Heart left ventricle (tissue), 16 donors: Measurements from ENCODE around the gene DMD. TPM values are rescaled to one million over a fixed set of nuclear protein-coding genes. Genes with fewer than 3 reads are reported as not detected.

Experiments
- ATAC-seq, 4 donors: fragments of 200-7000 bp; cut with Tn5 transposase; one replicate each; pipeline ENCODE4 v1.9.1; 2020 to 2022; ENCODE audit warnings: moderate library complexity in 4 of 4, mild to moderate bottlenecking in 3 of 4, moderate number of reproducible peaks in 1 of 4
- DNase-seq, 5 donors: peaks; one replicate each; pipeline ENCODE4 v3.0.0-alpha.2; 2020
- H3K27ac ChIP-seq, 12 donors: fragments of 200-600 bp; sonication (generic) in 4 of 12; one replicate each; pipeline versions ENCODE4 v1.5.0 to v1.8.0; 2016 to 2022; ENCODE audit warnings: mild to moderate bottlenecking in 2 of 12
- H3K27me3 ChIP-seq, 9 donors: fragments of 200-600 bp; sonication (generic) in 2 of 9; one replicate each; pipeline versions ENCODE4 v1.5.1 to v1.8.0; 2016 to 2022; ENCODE audit warnings: mild to moderate bottlenecking in 3 of 9
- H3K36me3 ChIP-seq, 9 donors: fragments of 200-600 bp; sonication (generic) in 2 of 9; one replicate each; pipeline versions ENCODE4 v1.5.0 to v1.8.0; 2018 to 2022; ENCODE audit warnings: mild to moderate bottlenecking in 2 of 9
- H3K4me1 ChIP-seq, 12 donors: fragments of 200-600 bp; sonication (generic) in 4 of 12; one replicate each; pipeline versions ENCODE4 v1.5.0 to v1.8.0; 2016 to 2022; ENCODE audit warnings: mild to moderate bottlenecking in 3 of 12
- H3K4me3 ChIP-seq, 12 donors: fragments of 200-600 bp; sonication (generic) in 4 of 12; one replicate each; pipeline versions ENCODE4 v1.5.0 to v1.8.0; 2017 to 2022; ENCODE audit warnings: mild to moderate bottlenecking in 9 of 12, moderate library complexity in 4 of 12
- H3K9me3 ChIP-seq, 12 donors: fragments of 200-600 bp; sonication (generic) in 4 of 12; one replicate each; pipeline versions ENCODE4 v1.5.0 to v1.8.0; 2016 to 2022; ENCODE audit warnings: mild to moderate bottlenecking in 1 of 12
- CTCF ChIP-seq, 12 donors: fragments of 200-600 bp; sonication (generic) in 4 of 12; IDR thresholded peaks; one replicate each; pipeline versions ENCODE4 v1.5.0 to v1.8.0; 2018 to 2022; ENCODE audit warnings: antibody characterized with exemption in 12 of 12, mild to moderate bottlenecking in 5 of 12
- POLR2A ChIP-seq, 2 donors: fragments of 450-650 bp; IDR thresholded peaks; one replicate each; pipeline ENCODE4 v1.6.1; 2017; ENCODE audit warnings: antibody characterized with exemption in 2 of 2, mild to moderate bottlenecking in 2 of 2, moderate library complexity in 2 of 2
- WGBS, 4 donors: extraction: QIAGEN DNeasy Blood & Tissue Kit in 2 of 4; methylation state at CpG; one replicate each; pipeline versions ENCODE4 v1.1.5 to v1.1.7; 2013 to 2018; 5-methylcytosine and 5-hydroxymethylcytosine counted together
- intact Hi-C, 10 donors: fragments of 100-400 bp; cut with DNase I; formaldehyde crosslinking; loops; one replicate each; pipeline versions ENCODE4 v1.11.1 to v1.14.2; 2022
- polyA plus RNA-seq, 2 donors: library from polyadenylated mRNA; stranded (reverse); fragments of 200-250 nt; gene quantifications; one replicate each; pipeline ENCODE4 v1.2.3, GENCODE V29; 2013
- total RNA-seq, 9 donors: library from RNA; depleted of rRNA in 2 of 9; stranded (reverse); fragments of >200 nt in 2 of 9; fragmentation: NEBNext Ultra II Directional in 3 of 9; extraction: Animal tissue kit (Norgen Biotek cat#: 25700) in 3 of 9; gene quantifications; one replicate each; pipeline versions ENCODE4 v1.1.0 to v1.2.4, GENCODE V29; 2016 to 2023
- donor health status: ischemic (EF 13 %, LVEDD 7.1; RV severe dilation, severe dysfunction).
- donor health status: healthy with polysubstance abuse.
- donor health status: DM: no; HTN: yes; CAD: no.
- donor health status: DM: no; HTN: no; CAD: no.
- donor health status: ischemic (EF 25% LVEDD 6.9; RV normal size, moderate dysfunction).
- donor health status: ischemic (EF 25% LVEDD 5.7; RV mildly dilated, moderate dysfunction).
- donor health status: healthy.
- donor health status: DM: yes; HTN: yes; CAD: no.
- donor health status: ischemic (EF 35%, LVEDD 5.7; RV mildly dilated, moderate dysfunction).
- donor health status: nonischemic (EF 11% LVEDD 7.7; RV severe dilation, severe dysfunction).
- donor health status: DM: yes; HTN: yes; CAD: no.
- donor health status: PGD.
- donor health status: ischemic (EF 29% LVEDD 5.4; RV normal size, mild dysfunction).
- donor health status: nonischemic (EF 23%, LVEDD 6.1; RV moderate dilation, normal function).

The DMD gene
- total and polyA plus RNA-seq, 11 donors = 34.7 to 236 (median 162) TPM

- 63 to 67% (median 65%) methylated on average over 7 of the region's 7 CpGs for WGBS, 4 donors
- H3K4me1 ChIP-seq = no peaks in the 10 kb centered on the region
- no peak for ATAC-seq
- H3K36me3 ChIP-seq = no peaks in the 10 kb centered on the region
- no peak overlapping the region for H3K4me3 ChIP-seq
- no peaks in the 10 kb centered on the region for H3K27me3 ChIP-seq
- DNase-seq = peak in 1 of 5 donors; percentile 56
- H3K9me3 ChIP-seq = no peaks in the 10 kb centered on the region
- H3K27ac ChIP-seq = no peak overlapping the region
- intact Hi-C loops = loop anchor here in 1 of 10 donors (10.0 kb wide), 1 partner anchor 209 kb away; no protein-coding TSS in a partner anchor
- no peak for TF ChIP-seq CTCF (IDR thresholded peaks at IDR 0.05)
- no peak for TF ChIP-seq POLR2A (IDR thresholded peaks at IDR 0.05)
These were observed 1775.8 kb downstream of the DMD start for GRCh38 chrX:31435592-31435991.

- ATAC-seq = no peak
- no peak for DNase-seq
- Histone ChIP-seq H3K27me3 (no peaks in the 10 kb centered on the region), H3K4me3 (no peak overlapping the region), H3K4me1 (no peaks in the 10 kb centered on the region), H3K27ac (no peak overlapping the region), H3K9me3 (no peaks in the 10 kb centered on the region), H3K36me3 (no peaks in the 10 kb centered on the region)
- intact Hi-C loops = loop anchor here in 1 of 10 donors (10.0 kb wide), 1 partner anchor 211 kb away; no protein-coding TSS in a partner anchor
- 79 to 92% (median 87%) methylated on average over 1 of the region's 1 CpG for WGBS, 4 donors
- no peak for TF ChIP-seq POLR2A (IDR thresholded peaks at IDR 0.05)
- no peak for TF ChIP-seq CTCF (IDR thresholded peaks at IDR 0.05)
These were observed 1777.5 kb downstream of the DMD start for GRCh38 chrX:31433856-31434255.

- TF ChIP-seq CTCF (IDR thresholded peaks at IDR 0.05) (no peak), POLR2A (IDR thresholded peaks at IDR 0.05) (no peak)
- H3K36me3 ChIP-seq = no peaks in the 10 kb centered on the region
- H3K27me3 ChIP-seq = no peaks in the 10 kb centered on the region
- 82 to 95% (median 89%) methylated on average over 6 of the region's 6 CpGs for WGBS, 4 donors
- DNase-seq (no peak), ATAC-seq (no peak)
- no peaks in the 10 kb centered on the region for H3K9me3 ChIP-seq
- H3K27ac ChIP-seq = no peak overlapping the region
- intact Hi-C loops = loop anchor here in 3 of 10 donors (10.0 kb wide), 4 partner anchors 155 to 215 kb away; no protein-coding TSS in a partner anchor
- H3K4me3 ChIP-seq = no peak overlapping the region
- no peaks in the 10 kb centered on the region for H3K4me1 ChIP-seq
These were observed 1781.4 kb downstream of the DMD start for GRCh38 chrX:31429915-31430314.

- H3K4me3 ChIP-seq = peak overlapping the region in 5 of 12 donors; percentile 1 to 28 (median 26)
- H3K9me3 ChIP-seq = no peaks in the 10 kb centered on the region
- peaks cover 0 to 11% (median 0%) of the 10 kb centered on the region in 12 donors for H3K4me1 ChIP-seq
- 29 to 46% (median 40%) methylated on average over 6 of the region's 6 CpGs for WGBS, 4 donors
- ATAC-seq = peak in 1 of 4 donors; percentile 34
- no peaks in the 10 kb centered on the region for H3K36me3 ChIP-seq
- no peak for TF ChIP-seq POLR2A (IDR thresholded peaks at IDR 0.05)
- peak in 9 of 12 donors; percentile 10 to 48 (median 29) for TF ChIP-seq CTCF (IDR thresholded peaks at IDR 0.05)
- H3K27ac ChIP-seq = peak overlapping the region in 4 of 12 donors; percentile 11 to 28 (median 18)
- no peaks in the 10 kb centered on the region for H3K27me3 ChIP-seq
- intact Hi-C loops = loop anchor here in 3 of 10 donors (10.0 kb wide), 3 partner anchors 149 to 209 kb away; no protein-coding TSS in a partner anchor
- DNase-seq = peak in 3 of 5 donors; percentile 29 to 44 (median 31)
These were observed 1787.7 kb downstream of the DMD start for GRCh38 chrX:31423609-31424189.
